ENCODE measurements around the gene JAZF1. TPM values are rescaled to one million over a fixed set of nuclear protein-coding genes. Genes with fewer than 3 reads are reported as not detected.

Gene JAZF1
- total and polyA plus RNA-seq, 10 of the 15 experiments (the other 5 are each of a cell fraction or from before 2014, with no cell fraction given): 0.04 to 0.82 (median 0.15) TPM; not detected in 3

DNA sequence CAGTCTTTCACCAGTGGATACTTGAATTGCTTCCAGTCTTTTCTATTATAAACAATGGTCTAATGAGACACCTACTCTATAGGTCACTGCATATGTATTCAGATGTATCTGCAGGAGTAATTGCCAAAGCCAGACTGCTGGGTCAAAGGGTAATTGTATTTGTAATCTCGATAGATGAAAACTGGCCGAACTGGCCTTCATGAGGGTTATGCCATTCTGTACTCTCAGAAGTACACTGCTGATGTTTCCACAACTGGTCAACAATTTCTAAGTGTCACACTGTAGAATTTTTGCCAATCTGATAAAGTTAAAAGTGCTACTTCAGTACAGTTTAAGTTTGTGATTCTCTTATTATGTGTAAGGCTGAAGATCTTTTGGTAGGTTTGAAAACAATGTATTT lies 64.6 kb downstream of the JAZF1 start:
- in situ Hi-C loops (cut with MboI): no loop called here
- no TSS peak for BruUV-seq (replicated peaks)
- 68% methylated on average over 2 of the region's 2 CpGs for WGBS (ENCODE audit: insufficient coverage, insufficient replicate concordance, low lambda C conversion rate, missing lambda C conversion rate)
- H4K20me1 ChIP-seq (ENCODE audit: control insufficient read depth, insufficient read depth): no peaks in the 10 kb centered on the region
- no peak overlapping the region for H3K4me3 ChIP-seq
- no peak for DNase-seq (ENCODE audit: low read depth, low spot score)
- H3K9ac ChIP-seq (ENCODE audit: control insufficient read depth, insufficient read depth, low read length): no peak overlapping the region
- intact Hi-C loops (cut with micrococcal nuclease; ENCODE audit: unreplicated experiment): no loop called here
- H3K27ac ChIP-seq (ENCODE audit: control insufficient read depth, insufficient read depth): no peak overlapping the region
- no peaks in the 10 kb centered on the region; a peak in 2 of 4 replicates for H3K27me3 ChIP-seq (replicated peaks in 1 of 2; ENCODE audit: control insufficient read depth in 2 of 2, insufficient read depth in 2 of 2, low read length in 1 of 2)
- H3K79me2 ChIP-seq (ENCODE audit: control insufficient read depth, insufficient read depth, low read length): no peaks in the 10 kb centered on the region
- TF ChIP-seq, protein P1, sequence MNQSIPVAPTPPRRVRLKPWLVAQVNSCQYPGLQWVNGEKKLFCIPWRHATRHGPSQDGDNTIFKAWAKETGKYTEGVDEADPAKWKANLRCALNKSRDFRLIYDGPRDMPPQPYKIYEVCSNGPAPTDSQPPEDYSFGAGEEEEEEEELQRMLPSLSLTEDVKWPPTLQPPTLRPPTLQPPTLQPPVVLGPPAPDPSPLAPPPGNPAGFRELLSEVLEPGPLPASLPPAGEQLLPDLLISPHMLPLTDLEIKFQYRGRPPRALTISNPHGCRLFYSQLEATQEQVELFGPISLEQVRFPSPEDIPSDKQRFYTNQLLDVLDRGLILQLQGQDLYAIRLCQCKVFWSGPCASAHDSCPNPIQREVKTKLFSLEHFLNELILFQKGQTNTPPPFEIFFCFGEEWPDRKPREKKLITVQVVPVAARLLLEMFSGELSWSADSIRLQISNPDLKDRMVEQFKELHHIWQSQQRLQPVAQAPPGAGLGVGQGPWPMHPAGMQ (IDR thresholded peaks at IDR 0.05; ENCODE audit: borderline replicate concordance): no peak
- TF ChIP-seq JUND (IDR thresholded peaks at IDR 0.05; ENCODE audit: low read depth, low read length) (no peak), STAT1 (conservative IDR thresholded peaks at IDR 0.05) (no peak), TCF7 (IDR thresholded peaks at IDR 0.05; ENCODE audit: borderline replicate concordance) (no peak), POLR2A (IDR thresholded peaks at IDR 0.05; ENCODE audit: low read depth, low read length) (no peak)
- no peak for FAIRE-seq
- H3K36me3 ChIP-seq (ENCODE audit: control insufficient read depth in 2 of 2, insufficient read depth in 2 of 2, low read length in 1 of 2): no peaks in the 10 kb centered on the region
- H3K4me2 ChIP-seq (ENCODE audit: control insufficient read depth, insufficient read depth): no peak overlapping the region
- no peak overlapping the region for H2AFZ ChIP-seq (ENCODE audit: control insufficient read depth, low read depth, low read length)
- ChIA-PET CTCF (no interaction called here), RAD21 (ENCODE audit: unreplicated experiment) (no interaction called here), POLR2A (no interaction called here), SMC1A (ENCODE audit: uncharacterized antibody, unreplicated experiment) (no interaction called here)
- no peaks in the 10 kb centered on the region for H3K9me3 ChIP-seq (replicated peaks; ENCODE audit: control insufficient read depth, insufficient read depth, low read length)
- H3K4me1 ChIP-seq (ENCODE audit: control insufficient read depth, insufficient read depth, low read length): no peaks in the 10 kb centered on the region
- no peak for ATAC-seq

DNA sequence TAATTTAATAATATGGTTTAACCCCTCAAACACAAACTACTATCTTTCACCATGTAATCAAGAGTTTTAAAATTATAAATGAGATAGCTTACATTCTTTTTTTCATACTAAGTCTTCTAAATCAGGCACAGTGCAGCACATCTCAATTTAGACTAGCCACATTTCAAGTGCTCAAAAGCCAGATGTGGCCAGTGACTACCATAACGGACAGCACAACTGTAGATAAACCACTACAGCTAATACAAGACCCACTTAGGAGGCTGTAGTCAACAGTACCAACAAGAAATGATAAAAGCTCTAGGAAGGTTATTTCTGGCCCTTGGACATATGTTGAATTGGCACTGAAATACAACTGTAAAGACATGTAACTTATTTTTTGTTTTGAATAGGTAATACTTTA lies 65.3 kb downstream of the JAZF1 start:
- Histone ChIP-seq H3K79me2 (ENCODE audit: control insufficient read depth, insufficient read depth, low read length) (no peaks in the 10 kb centered on the region), H3K36me3 (ENCODE audit: control insufficient read depth in 2 of 2, insufficient read depth in 2 of 2, low read length in 1 of 2) (no peaks in the 10 kb centered on the region), H3K4me2 (ENCODE audit: control insufficient read depth, insufficient read depth) (no peak overlapping the region), H3K4me1 (ENCODE audit: control insufficient read depth, insufficient read depth, low read length) (no peaks in the 10 kb centered on the region), H3K9ac (ENCODE audit: control insufficient read depth, insufficient read depth, low read length) (no peak overlapping the region), H3K4me3 (no peak overlapping the region), H2AFZ (ENCODE audit: control insufficient read depth, low read depth, low read length) (no peak overlapping the region), H3K9me3 (replicated peaks; ENCODE audit: control insufficient read depth, insufficient read depth, low read length) (no peaks in the 10 kb centered on the region), H3K27me3 (replicated peaks in 1 of 2; ENCODE audit: control insufficient read depth in 2 of 2, insufficient read depth in 2 of 2, low read length in 1 of 2) (no peaks in the 10 kb centered on the region; a peak in 1 of 4 replicates), H4K20me1 (ENCODE audit: control insufficient read depth, insufficient read depth) (no peaks in the 10 kb centered on the region), H3K27ac (ENCODE audit: control insufficient read depth, insufficient read depth) (no peak overlapping the region)
- FAIRE-seq (no peak), ATAC-seq (no peak), DNase-seq (ENCODE audit: low read depth, low spot score) (no peak)
- intact Hi-C loops (cut with micrococcal nuclease; ENCODE audit: unreplicated experiment): no loop called here
- ChIA-PET POLR2A (no interaction called here), RAD21 (ENCODE audit: unreplicated experiment) (no interaction called here), SMC1A (ENCODE audit: uncharacterized antibody, unreplicated experiment) (no interaction called here), CTCF (no interaction called here)
- in situ Hi-C loops (cut with MboI): no loop called here
- no TSS peak for BruUV-seq (replicated peaks)
- 0% methylated on average over 1 of the region's 1 CpG for WGBS (ENCODE audit: insufficient coverage, insufficient replicate concordance, low lambda C conversion rate, missing lambda C conversion rate)
- TF ChIP-seq FOXM1 (IDR thresholded peaks at IDR 0.05; ENCODE audit: low read depth, low read length) (no peak), FOXK2 (IDR thresholded peaks at IDR 0.05) (no peak), ZNF622 (IDR thresholded peaks at IDR 0.05) (no peak), PML (IDR thresholded peaks at IDR 0.05; ENCODE audit: low read length) (no peak), CHD1 (IDR thresholded peaks at IDR 0.05; ENCODE audit: low read depth, low read length) (no peak)
- TF ChIP-seq, protein P2, sequence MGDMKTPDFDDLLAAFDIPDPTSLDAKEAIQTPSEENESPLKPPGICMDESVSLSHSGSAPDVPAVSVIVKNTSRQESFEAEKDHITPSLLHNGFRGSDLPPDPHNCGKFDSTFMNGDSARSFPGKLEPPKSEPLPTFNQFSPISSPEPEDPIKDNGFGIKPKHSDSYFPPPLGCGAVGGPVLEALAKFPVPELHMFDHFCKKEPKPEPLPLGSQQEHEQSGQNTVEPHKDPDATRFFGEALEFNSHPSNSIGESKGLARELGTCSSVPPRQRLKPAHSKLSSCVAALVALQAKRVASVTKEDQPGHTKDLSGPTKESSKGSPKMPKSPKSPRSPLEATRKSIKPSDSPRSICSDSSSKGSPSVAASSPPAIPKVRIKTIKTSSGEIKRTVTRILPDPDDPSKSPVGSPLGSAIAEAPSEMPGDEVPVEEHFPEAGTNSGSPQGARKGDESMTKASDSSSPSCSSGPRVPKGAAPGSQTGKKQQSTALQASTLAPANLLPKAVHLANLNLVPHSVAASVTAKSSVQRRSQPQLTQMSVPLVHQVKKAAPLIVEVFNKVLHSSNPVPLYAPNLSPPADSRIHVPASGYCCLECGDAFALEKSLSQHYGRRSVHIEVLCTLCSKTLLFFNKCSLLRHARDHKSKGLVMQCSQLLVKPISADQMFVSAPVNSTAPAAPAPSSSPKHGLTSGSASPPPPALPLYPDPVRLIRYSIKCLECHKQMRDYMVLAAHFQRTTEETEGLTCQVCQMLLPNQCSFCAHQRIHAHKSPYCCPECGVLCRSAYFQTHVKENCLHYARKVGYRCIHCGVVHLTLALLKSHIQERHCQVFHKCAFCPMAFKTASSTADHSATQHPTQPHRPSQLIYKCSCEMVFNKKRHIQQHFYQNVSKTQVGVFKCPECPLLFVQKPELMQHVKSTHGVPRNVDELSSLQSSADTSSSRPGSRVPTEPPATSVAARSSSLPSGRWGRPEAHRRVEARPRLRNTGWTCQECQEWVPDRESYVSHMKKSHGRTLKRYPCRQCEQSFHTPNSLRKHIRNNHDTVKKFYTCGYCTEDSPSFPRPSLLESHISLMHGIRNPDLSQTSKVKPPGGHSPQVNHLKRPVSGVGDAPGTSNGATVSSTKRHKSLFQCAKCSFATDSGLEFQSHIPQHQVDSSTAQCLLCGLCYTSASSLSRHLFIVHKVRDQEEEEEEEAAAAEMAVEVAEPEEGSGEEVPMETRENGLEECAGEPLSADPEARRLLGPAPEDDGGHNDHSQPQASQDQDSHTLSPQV (IDR thresholded peaks at IDR 0.05): no peak
- TF ChIP-seq, protein P3, sequence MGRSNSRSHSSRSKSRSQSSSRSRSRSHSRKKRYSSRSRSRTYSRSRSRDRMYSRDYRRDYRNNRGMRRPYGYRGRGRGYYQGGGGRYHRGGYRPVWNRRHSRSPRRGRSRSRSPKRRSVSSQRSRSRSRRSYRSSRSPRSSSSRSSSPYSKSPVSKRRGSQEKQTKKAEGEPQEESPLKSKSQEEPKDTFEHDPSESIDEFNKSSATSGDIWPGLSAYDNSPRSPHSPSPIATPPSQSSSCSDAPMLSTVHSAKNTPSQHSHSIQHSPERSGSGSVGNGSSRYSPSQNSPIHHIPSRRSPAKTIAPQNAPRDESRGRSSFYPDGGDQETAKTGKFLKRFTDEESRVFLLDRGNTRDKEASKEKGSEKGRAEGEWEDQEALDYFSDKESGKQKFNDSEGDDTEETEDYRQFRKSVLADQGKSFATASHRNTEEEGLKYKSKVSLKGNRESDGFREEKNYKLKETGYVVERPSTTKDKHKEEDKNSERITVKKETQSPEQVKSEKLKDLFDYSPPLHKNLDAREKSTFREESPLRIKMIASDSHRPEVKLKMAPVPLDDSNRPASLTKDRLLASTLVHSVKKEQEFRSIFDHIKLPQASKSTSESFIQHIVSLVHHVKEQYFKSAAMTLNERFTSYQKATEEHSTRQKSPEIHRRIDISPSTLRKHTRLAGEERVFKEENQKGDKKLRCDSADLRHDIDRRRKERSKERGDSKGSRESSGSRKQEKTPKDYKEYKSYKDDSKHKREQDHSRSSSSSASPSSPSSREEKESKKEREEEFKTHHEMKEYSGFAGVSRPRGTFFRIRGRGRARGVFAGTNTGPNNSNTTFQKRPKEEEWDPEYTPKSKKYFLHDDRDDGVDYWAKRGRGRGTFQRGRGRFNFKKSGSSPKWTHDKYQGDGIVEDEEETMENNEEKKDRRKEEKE (IDR thresholded peaks at IDR 0.05): no peak
